ENCODE data around the gene DNAJC15. TPM values are rescaled to one million over a fixed set of nuclear protein-coding genes. Genes with fewer than 3 reads are reported as not detected.
A peak's percentile ranks its signal among the peaks of the same experiment; 100 is the strongest.
"Not testable (repeated sequence)": the region's sequence is repeated elsewhere in the genome, so short reads cannot be mapped to it uniquely, and the experiment has no call there.

DNAJC15 gene
- total and polyA plus RNA-seq, 5 donors, result 21.8 to 44.4 (median 31.5) TPM

GRCh38 chr13:43046259-43046658 lies 22.9 kb downstream of the DNAJC15 start:
- 96% methylated on average over 6 of the region's 6 CpGs for WGBS
- Histone ChIP-seq H3K27ac (ENCODE audit: low read length) (no peak overlapping the region), H3K27me3 (ENCODE audit: control insufficient read depth, insufficient read depth) (no peaks in the 10 kb centered on the region), H3K4me3 (ENCODE audit: low read length) (no peak overlapping the region), H3K4me1 (ENCODE audit: control insufficient read depth, insufficient read depth, low read length) (peaks cover 3% of the 10 kb centered on the region), H3K9me3 (ENCODE audit: control insufficient read depth, low read length) (no peaks in the 10 kb centered on the region)
- intact Hi-C loops (cut with DNase I), result no loop called here
- DNase-seq (no peak), ATAC-seq (no peak)

GRCh38 chr13:43054803-43055802 lies 31.7 kb downstream of the DNAJC15 start:
- ATAC-seq, result peak; percentile 78 to 80
- Histone ChIP-seq H3K4me1 (ENCODE audit: control insufficient read depth, insufficient read depth, low read length) (peaks cover 7% of the 10 kb centered on the region), H3K4me3 (ENCODE audit: low read length) (peak overlapping the region; percentile 80), H3K27me3 (ENCODE audit: control insufficient read depth, insufficient read depth) (no peaks in the 10 kb centered on the region), H3K9me3 (ENCODE audit: control insufficient read depth, low read length) (no peaks in the 10 kb centered on the region), H3K27ac (ENCODE audit: low read length) (peak overlapping the region; percentile 73)
- intact Hi-C loops (cut with DNase I), result no loop called here
- peak; percentile 27 to 67 (median 58) for DNase-seq
- WGBS, result 5% methylated on average over 13 of the region's 13 CpGs

DNA sequence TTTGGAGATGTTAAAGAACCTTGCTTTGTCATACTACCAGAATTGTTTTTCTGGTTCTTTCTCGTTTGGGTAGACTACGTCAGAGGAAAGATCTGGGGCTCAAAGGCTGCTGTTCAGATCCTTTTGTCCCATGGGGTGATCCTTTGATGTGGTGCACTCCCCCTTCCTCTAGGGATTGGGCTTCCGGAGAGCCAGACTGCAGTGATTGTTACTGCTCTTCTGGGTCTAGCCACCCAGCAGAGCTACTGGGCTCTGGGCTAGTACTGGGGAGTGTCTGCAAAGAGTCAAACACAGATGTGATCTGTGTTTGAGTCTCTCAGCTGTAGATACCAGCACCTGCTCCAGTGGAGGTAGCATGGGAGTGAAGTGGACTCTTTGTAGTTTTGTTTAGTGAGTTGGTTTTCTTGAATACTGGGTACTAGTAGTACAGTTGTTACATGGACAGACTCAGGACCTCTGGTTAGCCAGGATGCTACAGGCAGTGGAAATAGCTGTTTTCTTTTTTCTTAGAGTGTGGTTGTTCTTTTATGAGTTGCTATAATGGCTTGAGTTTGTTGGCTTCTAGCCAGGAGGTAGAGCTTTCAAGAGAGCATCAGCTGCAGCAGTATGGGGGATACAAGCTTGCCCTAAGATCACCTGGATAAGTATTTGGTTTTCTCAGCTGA lies 34.4 kb downstream of the DNAJC15 start:
- Histone ChIP-seq H3K27me3 (ENCODE audit: control insufficient read depth, insufficient read depth) (no peaks in the 10 kb centered on the region), H3K9me3 (ENCODE audit: control insufficient read depth, low read length) (no peaks in the 10 kb centered on the region), H3K4me3 (ENCODE audit: low read length) (no peak overlapping the region), H3K4me1 (ENCODE audit: control insufficient read depth, insufficient read depth, low read length) (peaks cover 11% of the 10 kb centered on the region), H3K27ac (ENCODE audit: low read length) (peak overlapping the region; percentile 50)
- 65% methylated on average over 3 of the region's 3 CpGs for WGBS
- no peak for DNase-seq
- ATAC-seq, result peak in 1 of 2 donors; percentile 56
- intact Hi-C loops (cut with DNase I), result no loop called here

- no peak overlapping the region for H3K4me3 ChIP-seq (ENCODE audit: low read length)
Observed at GRCh38 chr13:43058318-43058674, 34.9 kb downstream of the DNAJC15 start.

DNA sequence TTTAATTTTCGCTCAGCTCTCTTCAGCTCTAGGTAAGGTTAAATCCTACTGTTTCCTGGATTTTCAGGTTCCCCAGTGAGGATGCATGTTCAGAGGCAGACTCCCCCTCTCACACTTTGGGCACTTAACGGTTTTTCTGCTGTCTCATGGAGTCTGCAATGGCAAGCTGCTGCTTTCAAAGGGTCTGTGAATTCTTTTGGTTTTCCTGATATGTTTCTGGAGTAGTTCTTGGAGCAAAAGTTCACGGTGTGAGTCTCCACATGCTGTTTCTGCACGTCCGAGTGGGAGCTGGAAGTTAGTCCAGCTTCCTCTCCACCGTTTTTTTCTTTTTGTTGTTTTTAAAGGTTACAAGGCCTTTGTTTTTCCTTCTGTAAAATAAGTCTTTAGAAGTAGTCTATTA lies 35.4 kb downstream of the DNAJC15 start:
- ATAC-seq (peak in 1 of 2 donors; percentile 13), DNase-seq (no peak)
- Histone ChIP-seq H3K9me3 (ENCODE audit: control insufficient read depth, low read length) (no peaks in the 10 kb centered on the region), H3K4me1 (ENCODE audit: control insufficient read depth, insufficient read depth, low read length) (peaks cover 11% of the 10 kb centered on the region), H3K4me3 (ENCODE audit: low read length) (no peak overlapping the region), H3K27me3 (ENCODE audit: control insufficient read depth, insufficient read depth) (no peaks in the 10 kb centered on the region), H3K27ac (ENCODE audit: low read length) (peak overlapping the region; percentile 50)
- intact Hi-C loops (cut with DNase I), result no loop called here
- 43% methylated on average over 6 of the region's 6 CpGs for WGBS

More at GRCh38 chr13:43058318-43058674, 34.9 kb downstream of the DNAJC15 start:
- intact Hi-C loops (cut with DNase I), result no loop called here
- 50% methylated on average over 1 of the region's 1 CpG for WGBS
- H3K4me1 ChIP-seq (ENCODE audit: control insufficient read depth, insufficient read depth, low read length), result peaks cover 11% of the 10 kb centered on the region
- H3K9me3 ChIP-seq (ENCODE audit: control insufficient read depth, low read length), result no peaks in the 10 kb centered on the region
- H3K27me3 ChIP-seq (ENCODE audit: control insufficient read depth, insufficient read depth), result no peaks in the 10 kb centered on the region
- peak; percentile 65 to 90 for ATAC-seq
- H3K27ac ChIP-seq (ENCODE audit: low read length), result peak overlapping the region; percentile 50
- peak in 1 of 3 donors; percentile 30 for DNase-seq

DNA sequence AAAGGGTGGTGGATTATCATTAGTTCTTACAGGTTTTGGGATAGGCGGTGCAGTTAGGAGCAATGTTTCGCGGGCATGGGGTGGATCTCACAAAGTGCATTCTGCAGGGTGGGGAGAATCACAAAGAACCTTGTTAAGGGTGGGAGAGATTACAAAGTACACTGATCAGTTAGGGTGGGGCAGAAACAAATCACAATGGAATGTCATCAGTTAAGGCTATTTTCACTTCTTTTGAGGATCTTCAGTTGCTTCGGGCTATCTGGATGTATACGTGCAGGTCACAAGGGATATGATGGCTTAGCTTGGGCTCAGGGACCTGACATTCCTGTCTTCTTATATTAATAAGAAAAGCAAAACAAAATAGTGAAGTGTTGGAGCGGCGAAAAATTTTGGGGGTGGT lies 36.4 kb downstream of the DNAJC15 start:
- 97% methylated on average over 7 of the region's 7 CpGs for WGBS
- ATAC-seq; H3K9me3 ChIP-seq (ENCODE audit: control insufficient read depth, low read length); H3K27me3 ChIP-seq (ENCODE audit: control insufficient read depth, insufficient read depth); intact Hi-C loops (cut with DNase I); DNase-seq; H3K4me3 ChIP-seq (ENCODE audit: low read length); H3K27ac ChIP-seq (ENCODE audit: low read length): not testable (repeated sequence)
- peaks cover 11% of the 10 kb centered on the region for H3K4me1 ChIP-seq (ENCODE audit: control insufficient read depth, insufficient read depth, low read length)

GRCh38 chr13:43060806-43061205 lies 37.4 kb downstream of the DNAJC15 start:
- 71% methylated on average over 4 of the region's 4 CpGs for WGBS
- H3K9me3 ChIP-seq (ENCODE audit: control insufficient read depth, low read length); H3K4me3 ChIP-seq (ENCODE audit: low read length); ATAC-seq; intact Hi-C loops (cut with DNase I); H3K27ac ChIP-seq (ENCODE audit: low read length); H3K27me3 ChIP-seq (ENCODE audit: control insufficient read depth, insufficient read depth); DNase-seq: not testable (repeated sequence)
- peaks cover 11% of the 10 kb centered on the region for H3K4me1 ChIP-seq (ENCODE audit: control insufficient read depth, insufficient read depth, low read length)

DNA sequence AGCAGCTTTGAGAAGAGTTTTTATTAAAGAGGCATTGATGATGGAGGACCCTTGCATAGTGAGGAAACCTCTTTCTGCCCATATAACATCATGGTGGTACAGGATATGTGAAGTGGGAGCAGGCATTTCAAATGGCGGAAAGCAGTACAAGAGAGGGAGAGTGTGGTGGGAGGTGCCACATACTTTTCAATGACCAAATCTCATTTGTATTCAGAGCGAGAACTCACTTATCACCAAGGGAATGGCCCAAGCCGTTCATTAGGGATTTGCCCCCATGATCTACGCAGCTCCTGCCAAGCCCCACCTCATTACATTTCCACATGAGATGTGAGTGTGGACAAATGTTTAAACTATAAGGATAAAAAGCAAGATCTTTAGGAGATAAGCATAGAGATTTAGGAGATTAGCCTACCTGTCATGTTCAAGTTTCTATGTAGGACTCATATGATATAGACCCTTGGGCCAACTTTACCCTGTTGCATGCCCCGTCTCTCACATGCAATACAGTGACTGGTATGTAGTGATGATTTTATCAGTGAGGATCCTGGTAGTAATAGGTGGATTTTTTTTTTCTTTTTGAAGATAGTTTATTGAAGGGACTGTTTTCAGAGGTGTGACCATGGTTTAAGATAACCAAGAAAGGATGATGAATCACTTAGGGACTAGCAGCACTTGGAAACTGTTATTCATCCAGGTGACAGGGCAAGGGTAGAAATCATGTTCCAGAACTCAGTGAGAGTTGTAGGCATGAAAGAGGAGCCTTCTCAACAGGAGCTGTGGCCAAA lies 38.3 kb downstream of the DNAJC15 start:
- 89% methylated on average over 5 of the region's 5 CpGs for WGBS
- no peak for ATAC-seq

DNA sequence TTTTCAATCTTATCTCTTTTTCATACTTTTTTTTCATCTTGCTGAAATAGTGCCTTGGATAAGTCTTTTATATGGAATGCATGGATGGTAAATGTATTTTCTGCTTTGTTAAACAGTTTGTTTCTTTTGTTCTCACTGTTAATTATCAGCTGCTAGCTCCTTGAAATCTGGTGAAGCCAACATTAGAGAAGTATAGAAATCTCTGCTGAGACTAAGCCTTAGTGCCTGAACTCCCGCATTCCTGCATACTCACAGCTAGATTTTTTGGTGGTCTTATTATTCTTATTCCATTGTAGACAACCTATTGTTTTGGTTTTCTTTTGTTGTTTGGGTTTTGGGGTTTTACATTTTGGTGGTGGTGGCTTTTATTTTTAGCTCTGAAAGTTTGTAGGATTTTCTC lies 48.4 kb downstream of the DNAJC15 start:
- DNase-seq, result no peak
- intact Hi-C loops (cut with DNase I), result no loop called here
- H3K27me3 ChIP-seq (ENCODE audit: control insufficient read depth, insufficient read depth), result no peaks in the 10 kb centered on the region
- WGBS, result 95% methylated on average over 1 of the region's 1 CpG
- H3K4me3 ChIP-seq (ENCODE audit: low read length), result no peak overlapping the region
- no peaks in the 10 kb centered on the region for H3K4me1 ChIP-seq (ENCODE audit: control insufficient read depth, insufficient read depth, low read length)
- no peak overlapping the region for H3K27ac ChIP-seq (ENCODE audit: low read length)
- ATAC-seq, result no peak
- no peaks in the 10 kb centered on the region for H3K9me3 ChIP-seq (ENCODE audit: control insufficient read depth, low read length)

More for the DNA sequence above, 38.3 kb downstream of the DNAJC15 start:
- Histone ChIP-seq H3K27ac (ENCODE audit: low read length) (no peak overlapping the region), H3K4me1 (ENCODE audit: control insufficient read depth, insufficient read depth, low read length) (peaks cover 11% of the 10 kb centered on the region), H3K4me3 (ENCODE audit: low read length) (no peak overlapping the region), H3K9me3 (ENCODE audit: control insufficient read depth, low read length) (no peaks in the 10 kb centered on the region), H3K27me3 (ENCODE audit: control insufficient read depth, insufficient read depth) (no peaks in the 10 kb centered on the region)
- DNase-seq, result no peak
- intact Hi-C loops (cut with DNase I), result no loop called here

- intact Hi-C loops (cut with DNase I), result no loop called here
- H3K4me1 ChIP-seq (ENCODE audit: control insufficient read depth, insufficient read depth, low read length), result peaks cover 2% of the 10 kb centered on the region
- 87% methylated on average over 5 of the region's 5 CpGs for WGBS
- no peak for ATAC-seq
- no peaks in the 10 kb centered on the region for H3K27me3 ChIP-seq (ENCODE audit: control insufficient read depth, insufficient read depth)
- H3K9me3 ChIP-seq (ENCODE audit: control insufficient read depth, low read length), result no peaks in the 10 kb centered on the region
- H3K27ac ChIP-seq (ENCODE audit: low read length), result no peak overlapping the region
- H3K4me3 ChIP-seq (ENCODE audit: low read length), result no peak overlapping the region
- peak; percentile 67 to 88 (median 72) for DNase-seq
Observed at GRCh38 chr13:43072394-43072793, 49.0 kb downstream of the DNAJC15 start.

Measured in right cardiac atrium (tissue), 5 donors.